Mesodermal cell (in vitro differentiated cells): ENCODE measurements around the gene XYLT1.

Experiments
- H3K27ac ChIP-seq: 2 replicates; pipeline ENCODE4 v1.7.0; 2013; ENCODE audit warnings: mild to moderate bottlenecking, low read depth, low read length, moderate library complexity; ENCODE audit not compliant: severe bottlenecking
- H3K36me3 ChIP-seq: 2 replicates; pipeline ENCODE4 v1.7.1; 2013; ENCODE audit warnings: mild to moderate bottlenecking, low read length, moderate library complexity; ENCODE audit not compliant: control insufficient read depth, insufficient read depth
- H3K4me1 ChIP-seq: one replicate; pipeline ENCODE4 v1.7.1; 2013; ENCODE audit warnings: mild to moderate bottlenecking, low read length; ENCODE audit not compliant: insufficient read depth, control insufficient read depth, poor library complexity, severe bottlenecking
- H3K4me3 ChIP-seq: 2 replicates; pipeline ENCODE4 v1.7.0; 2013; ENCODE audit warnings: low read length, control low read depth, mild to moderate bottlenecking; ENCODE audit not compliant: insufficient read depth, poor library complexity, severe bottlenecking; ENCODE audit errors: extremely low read depth
- H3K9me3 ChIP-seq: 2 replicates; pipeline ENCODE4 v1.7.1; 2013; ENCODE audit warnings: mild to moderate bottlenecking, low read length, moderate library complexity; ENCODE audit not compliant: control insufficient read depth
- WGBS, 2 experiments: methylation state at CpG; one replicate each; pipeline ENCODE4 v1.1.5; 2013; ENCODE audit warnings: missing lambda C conversion rate in 2 of 2; ENCODE audit not compliant: insufficient coverage in 2 of 2; 5-methylcytosine and 5-hydroxymethylcytosine counted together

XYLT1 gene

DNA sequence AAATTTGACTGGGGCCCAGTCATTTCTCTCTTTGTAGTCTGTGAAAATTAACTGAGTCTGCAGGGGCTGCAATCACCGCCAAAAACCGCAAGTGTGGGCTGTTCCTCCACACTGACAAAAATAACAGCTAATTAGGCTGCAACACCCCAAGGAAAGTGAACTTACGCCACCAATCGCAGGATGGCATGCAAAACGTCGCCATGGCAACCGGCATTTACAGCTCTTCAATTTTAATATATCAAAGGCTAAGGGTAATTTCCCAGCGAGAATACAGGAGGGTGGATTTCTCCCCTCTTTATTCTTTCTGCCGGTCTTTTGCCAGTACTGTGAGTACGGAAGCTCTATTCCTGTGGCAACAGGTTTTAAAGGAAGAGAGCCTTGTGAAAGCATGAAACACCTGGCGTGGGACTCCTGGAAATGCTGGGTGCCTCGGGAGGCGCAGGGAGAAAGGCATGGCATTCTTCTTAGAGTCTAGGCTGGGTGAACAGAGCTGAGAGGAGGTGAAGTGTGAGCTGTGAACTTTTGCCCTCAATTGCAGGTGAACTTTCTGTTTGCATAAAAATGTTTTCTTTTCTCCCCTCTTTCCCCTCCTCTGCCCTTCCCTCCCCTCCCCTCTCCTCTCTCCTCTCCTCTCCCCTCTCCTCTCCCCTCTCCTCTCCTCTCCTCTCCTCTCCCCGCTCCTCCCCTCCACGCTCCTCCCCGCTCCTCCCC lies 399.7 kb downstream of the XYLT1 start:
- Histone ChIP-seq H3K9me3 (no peaks in the 10 kb centered on the region), H3K4me1 (no peaks in the 10 kb centered on the region), H3K36me3 (no peaks in the 10 kb centered on the region), H3K4me3 (no peak overlapping the region), H3K27ac (no peak overlapping the region)
- 35 to 58% methylated on average over 7 to 9 of the region's 16 CpGs for WGBS, 2 experiments

DNA sequence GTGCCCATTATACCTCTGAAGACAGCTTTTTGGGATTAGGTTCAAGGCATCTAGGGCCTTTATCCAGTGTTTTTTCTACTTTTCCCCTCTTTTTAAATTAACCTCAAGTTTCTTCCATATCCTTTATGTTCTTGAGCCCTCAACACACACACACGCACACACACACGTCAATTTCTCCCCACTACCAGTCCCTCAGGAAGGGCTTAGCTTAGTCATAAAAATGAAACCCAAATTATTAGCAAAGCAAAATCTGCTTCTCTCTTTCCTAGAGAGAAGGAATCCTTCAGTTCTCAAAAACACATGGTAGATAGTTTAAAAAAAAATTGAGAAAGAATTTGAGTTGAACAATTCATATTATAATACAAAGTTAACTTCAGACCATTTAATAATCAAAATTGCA lies 401.1 kb downstream of the XYLT1 start:
- WGBS, 2 experiments = 79 to 100% methylated on average over 1 to 2 of the region's 2 CpGs

DNA sequence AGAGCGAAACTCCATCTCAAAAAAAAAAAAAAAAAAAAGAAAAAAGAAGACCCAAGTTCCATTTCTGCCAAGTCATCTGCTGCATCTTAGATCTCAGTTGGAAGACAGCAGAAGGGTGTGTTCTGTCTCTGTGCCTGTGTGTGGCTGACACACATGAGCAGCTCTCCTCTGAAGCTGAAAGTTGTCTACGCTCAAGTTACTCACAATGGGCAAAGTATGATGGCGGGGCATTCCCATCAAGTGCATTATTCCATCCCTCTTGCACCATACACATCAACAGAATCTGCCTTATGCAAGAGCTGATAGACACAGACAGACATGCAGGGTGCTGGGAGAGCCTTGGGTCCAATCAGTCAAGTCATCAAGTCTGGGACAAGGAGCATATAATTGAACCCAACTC lies 402.2 kb downstream of the XYLT1 start:
- Histone ChIP-seq H3K27ac (no peak overlapping the region), H3K4me1 (no peaks in the 10 kb centered on the region), H3K4me3 (no peak overlapping the region), H3K36me3 (no peaks in the 10 kb centered on the region), H3K9me3 (no peaks in the 10 kb centered on the region)
- 88 to 94% methylated on average over 2 of the region's 3 CpGs for WGBS, 2 experiments

More for the DNA sequence above, 401.1 kb downstream of the XYLT1 start:
- Histone ChIP-seq H3K27ac (no peak overlapping the region), H3K4me3 (no peak overlapping the region), H3K36me3 (no peaks in the 10 kb centered on the region), H3K4me1 (no peaks in the 10 kb centered on the region), H3K9me3 (no peaks in the 10 kb centered on the region)

DNA sequence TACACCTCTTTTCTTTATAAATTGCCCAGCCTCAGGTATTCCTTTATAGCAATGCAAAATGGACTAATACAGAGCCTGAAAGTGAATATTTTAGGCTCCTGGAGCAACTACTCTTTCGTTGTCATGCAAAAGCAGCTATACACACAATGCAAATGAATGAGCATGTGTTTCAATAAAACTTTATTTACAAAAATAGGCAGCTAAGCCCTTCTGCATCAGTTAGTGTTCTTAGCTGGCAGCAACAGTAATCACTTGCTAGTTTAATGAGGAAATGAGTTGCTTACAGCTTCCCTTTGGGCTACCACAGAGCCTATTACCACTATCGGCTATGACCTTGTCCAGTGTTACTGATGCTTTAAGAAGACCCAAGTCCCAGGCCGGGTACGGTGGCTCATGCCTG lies 402.9 kb downstream of the XYLT1 start:
- WGBS, 2 experiments = 77 to 96% methylated on average over 3 of the region's 4 CpGs
- Histone ChIP-seq H3K9me3 (no peaks in the 10 kb centered on the region), H3K4me3 (no peak overlapping the region), H3K4me1 (no peaks in the 10 kb centered on the region), H3K36me3 (no peaks in the 10 kb centered on the region), H3K27ac (no peak overlapping the region)

DNA sequence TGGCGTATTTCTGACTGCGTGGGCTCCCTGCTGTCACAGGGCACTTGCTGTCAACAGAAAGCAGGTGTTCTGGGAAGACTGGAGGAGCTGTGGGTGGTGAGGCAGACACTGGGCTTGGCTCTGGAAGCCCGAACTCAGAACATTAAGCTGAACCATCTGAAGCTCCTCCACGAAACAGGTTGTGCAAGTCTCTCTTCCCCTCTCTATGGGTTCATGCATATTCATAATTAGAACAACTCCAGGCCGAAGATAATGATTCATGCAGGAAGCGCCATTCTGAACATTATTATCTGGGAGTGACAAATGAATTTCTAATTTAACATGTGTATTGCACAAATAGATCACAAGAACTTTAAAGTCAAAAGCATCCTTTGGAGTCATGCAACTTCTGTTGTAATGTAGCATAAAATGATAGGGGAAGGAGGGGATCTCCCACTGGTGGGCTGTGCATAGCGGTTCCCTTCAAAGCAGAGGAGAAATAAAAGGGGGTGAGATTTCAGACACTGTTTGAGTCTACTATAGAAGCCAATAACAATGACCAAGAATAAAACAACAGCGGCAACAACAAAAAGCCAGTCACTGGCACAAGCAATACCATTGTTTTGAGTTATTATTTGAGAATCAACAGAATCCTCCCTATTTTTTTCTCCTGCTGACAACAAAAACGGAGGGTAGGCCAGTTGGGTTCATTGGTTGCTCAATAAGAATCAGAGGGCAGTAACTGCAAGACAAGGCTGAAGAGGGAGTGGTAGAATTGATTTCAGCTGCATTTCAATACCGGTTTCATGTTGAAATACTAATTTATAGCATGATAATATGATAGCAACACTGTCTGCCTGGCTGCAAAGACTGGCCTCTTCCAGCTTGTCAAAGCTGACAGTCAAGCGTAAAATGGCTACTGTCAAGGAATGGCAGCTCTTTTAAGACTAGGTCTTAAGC lies 407.3 kb downstream of the XYLT1 start:
- 70 to 71% methylated on average over 4 of the region's 11 CpGs for WGBS, 2 experiments
- Histone ChIP-seq H3K4me1 (no peaks in the 10 kb centered on the region), H3K4me3 (no peak overlapping the region), H3K36me3 (no peaks in the 10 kb centered on the region), H3K9me3 (no peaks in the 10 kb centered on the region), H3K27ac (no peak overlapping the region)

DNA sequence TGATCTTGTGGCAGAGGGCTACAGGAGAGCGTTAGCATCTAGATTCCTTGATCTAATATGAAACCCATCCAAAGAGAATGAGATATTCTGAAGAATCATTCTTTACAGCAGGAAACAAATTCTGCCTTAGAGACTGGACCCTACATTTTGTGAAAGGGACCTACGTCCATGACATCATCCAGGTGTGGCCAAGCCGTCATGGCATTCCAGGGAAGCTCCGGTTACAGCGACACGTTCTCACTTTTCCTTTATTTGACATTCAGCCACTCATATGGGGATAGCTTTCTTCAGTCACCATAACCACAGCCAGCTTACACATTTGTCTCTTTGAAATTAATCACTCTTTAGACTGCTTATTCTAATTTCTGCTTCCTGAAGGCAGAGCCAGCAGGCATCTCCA lies 408.1 kb downstream of the XYLT1 start:
- 93 to 100% methylated on average over 1 to 5 of the region's 6 CpGs for WGBS, 2 experiments

DNA sequence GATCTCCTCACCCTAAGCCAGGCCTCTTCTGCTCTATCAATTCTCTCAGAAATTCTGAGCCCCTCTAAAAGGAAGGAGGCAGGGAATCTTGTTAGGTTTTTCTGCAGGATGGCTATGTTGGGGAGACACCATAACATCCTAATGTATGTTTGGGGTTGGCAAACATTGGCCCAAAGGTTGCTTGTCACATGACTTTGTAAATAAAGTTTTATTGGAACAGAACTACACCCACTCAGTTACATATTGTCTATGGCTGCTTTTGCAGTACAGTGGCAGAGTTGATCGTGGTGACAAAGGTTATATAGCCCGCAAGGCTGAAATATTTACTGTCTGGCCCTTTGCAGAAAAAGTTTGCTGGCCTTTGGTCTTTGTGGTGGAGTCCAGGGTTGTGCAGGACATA lies 409.4 kb downstream of the XYLT1 start:
- 100% methylated on average over 1 to 2 of the region's 2 CpGs for WGBS, 2 experiments
- H3K9me3 ChIP-seq = no peaks in the 10 kb centered on the region
- no peak overlapping the region for H3K4me3 ChIP-seq
- H3K27ac ChIP-seq = no peak overlapping the region
- H3K36me3 ChIP-seq = no peaks in the 10 kb centered on the region
- H3K4me1 ChIP-seq = no peaks in the 10 kb centered on the region

More for the DNA sequence above, 408.1 kb downstream of the XYLT1 start:
- Histone ChIP-seq H3K4me1 (no peaks in the 10 kb centered on the region), H3K27ac (no peak overlapping the region), H3K9me3 (no peaks in the 10 kb centered on the region), H3K4me3 (no peak overlapping the region), H3K36me3 (no peaks in the 10 kb centered on the region)

DNA sequence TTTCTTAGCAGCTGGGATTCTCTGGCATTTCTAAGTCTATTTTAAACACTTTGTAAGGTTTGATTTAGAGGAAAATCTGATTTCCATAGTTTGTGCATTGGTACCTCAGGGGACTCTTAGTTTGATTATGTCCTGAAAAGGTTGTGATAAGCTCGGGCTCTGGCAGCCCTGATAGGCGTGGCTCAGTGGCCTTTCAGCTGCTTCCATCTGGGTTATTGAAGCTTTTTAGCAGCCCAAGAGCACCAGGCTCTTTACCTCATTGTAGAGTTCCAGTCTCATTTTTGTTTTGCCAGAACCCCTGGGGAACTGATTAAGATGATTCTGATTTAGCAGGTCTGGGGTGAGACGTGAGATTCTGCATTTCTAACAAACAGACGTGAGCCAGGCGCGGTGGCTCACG lies 412.3 kb downstream of the XYLT1 start:
- no peaks in the 10 kb centered on the region for H3K36me3 ChIP-seq
- H3K4me3 ChIP-seq = no peak overlapping the region
- no peaks in the 10 kb centered on the region for H3K9me3 ChIP-seq
- WGBS, 2 experiments = 93 to 94% methylated on average over 7 of the region's 7 CpGs
- H3K4me1 ChIP-seq = no peaks in the 10 kb centered on the region
- H3K27ac ChIP-seq = no peak overlapping the region

DNA sequence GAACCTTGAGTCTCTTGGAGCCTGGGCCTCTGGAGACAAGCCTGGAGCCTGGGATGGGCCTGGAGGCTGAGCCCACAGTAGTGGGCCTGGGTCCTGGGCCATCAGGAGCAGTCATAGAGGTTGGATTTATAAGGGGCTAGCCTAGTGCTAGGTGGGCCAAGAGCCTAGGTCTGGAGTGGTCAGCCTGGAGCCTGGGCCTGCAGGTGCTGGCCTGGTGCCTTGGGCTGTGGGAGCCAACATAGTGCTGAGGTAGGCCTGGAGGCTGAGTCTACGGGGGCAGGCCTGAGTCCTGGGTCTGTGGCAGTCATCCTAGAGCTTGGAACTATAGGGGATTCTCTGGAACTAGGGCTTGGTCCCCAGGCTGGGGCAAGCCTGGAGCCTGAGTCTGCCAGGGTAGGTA lies 414.1 kb downstream of the XYLT1 start:
- no peak overlapping the region for H3K27ac ChIP-seq
- H3K4me3 ChIP-seq = no peak overlapping the region
- no peaks in the 10 kb centered on the region for H3K36me3 ChIP-seq
- WGBS, 2 experiments = 80 to 100% methylated on average over 1 of the region's 1 CpG
- H3K9me3 ChIP-seq = no peaks in the 10 kb centered on the region
- no peaks in the 10 kb centered on the region for H3K4me1 ChIP-seq

DNA sequence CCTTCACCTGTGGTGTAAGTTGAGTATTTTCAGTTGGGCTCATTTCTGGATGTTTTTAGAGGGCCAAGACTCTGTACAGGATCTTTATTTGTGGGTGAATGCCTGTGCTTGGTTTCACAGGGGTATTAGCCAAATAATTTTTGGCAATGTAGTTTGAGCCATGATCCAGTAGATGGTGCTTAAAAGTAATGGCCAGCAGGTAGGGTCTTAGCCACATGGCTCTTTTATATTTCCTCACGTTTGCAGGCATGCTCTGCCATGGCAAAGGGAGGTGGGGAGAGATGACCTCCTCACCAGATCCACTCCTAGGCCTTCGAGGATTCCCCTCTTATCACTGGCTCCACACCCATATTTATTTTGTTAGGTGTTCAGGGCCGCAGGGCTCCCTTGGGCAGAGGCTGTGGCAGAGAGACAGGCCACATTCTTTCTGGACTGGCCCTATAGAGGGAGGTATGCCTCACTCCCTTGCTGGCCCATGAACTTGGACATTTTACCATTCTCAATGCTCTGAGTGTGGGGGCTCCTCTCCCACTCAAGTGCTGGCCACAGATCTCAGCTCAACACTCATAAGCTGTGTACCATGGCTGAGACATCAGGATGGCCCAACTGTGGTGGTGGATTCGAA lies 417.1 kb downstream of the XYLT1 start:
- Histone ChIP-seq H3K4me1 (no peaks in the 10 kb centered on the region), H3K4me3 (no peak overlapping the region), H3K9me3 (no peaks in the 10 kb centered on the region), H3K27ac (no peak overlapping the region), H3K36me3 (no peaks in the 10 kb centered on the region)
- WGBS, 2 experiments = 90% methylated on average over 1 to 2 of the region's 4 CpGs
